ENCODE results near the gene CDC42BPA.

DNA sequence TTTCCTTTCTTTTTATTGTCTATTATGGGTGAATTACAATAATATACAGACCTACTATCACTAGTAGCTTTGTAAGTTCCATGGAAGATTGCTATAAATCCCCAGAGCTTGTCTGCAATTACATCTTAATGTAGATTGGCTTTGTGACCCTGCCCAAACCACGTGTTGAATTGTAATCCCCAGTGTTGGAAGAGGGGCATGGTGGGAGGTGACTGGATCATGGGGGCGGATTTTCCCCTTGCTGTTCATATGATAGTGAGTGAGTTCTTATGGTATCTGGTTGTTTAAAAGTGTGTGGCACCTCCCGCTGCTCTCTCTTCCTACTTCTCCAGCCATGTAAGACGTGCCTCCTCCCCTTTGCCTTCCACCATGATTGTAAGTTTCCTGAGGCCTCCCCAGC, 34.9 kb upstream of the CDC42BPA start:
- TF ChIP-seq, protein P1, sequence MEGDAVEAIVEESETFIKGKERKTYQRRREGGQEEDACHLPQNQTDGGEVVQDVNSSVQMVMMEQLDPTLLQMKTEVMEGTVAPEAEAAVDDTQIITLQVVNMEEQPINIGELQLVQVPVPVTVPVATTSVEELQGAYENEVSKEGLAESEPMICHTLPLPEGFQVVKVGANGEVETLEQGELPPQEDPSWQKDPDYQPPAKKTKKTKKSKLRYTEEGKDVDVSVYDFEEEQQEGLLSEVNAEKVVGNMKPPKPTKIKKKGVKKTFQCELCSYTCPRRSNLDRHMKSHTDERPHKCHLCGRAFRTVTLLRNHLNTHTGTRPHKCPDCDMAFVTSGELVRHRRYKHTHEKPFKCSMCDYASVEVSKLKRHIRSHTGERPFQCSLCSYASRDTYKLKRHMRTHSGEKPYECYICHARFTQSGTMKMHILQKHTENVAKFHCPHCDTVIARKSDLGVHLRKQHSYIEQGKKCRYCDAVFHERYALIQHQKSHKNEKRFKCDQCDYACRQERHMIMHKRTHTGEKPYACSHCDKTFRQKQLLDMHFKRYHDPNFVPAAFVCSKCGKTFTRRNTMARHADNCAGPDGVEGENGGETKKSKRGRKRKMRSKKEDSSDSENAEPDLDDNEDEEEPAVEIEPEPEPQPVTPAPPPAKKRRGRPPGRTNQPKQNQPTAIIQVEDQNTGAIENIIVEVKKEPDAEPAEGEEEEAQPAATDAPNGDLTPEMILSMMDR (conservative IDR thresholded peaks at IDR 0.05; ENCODE audit: low read depth, low read length): no peak
- TF ChIP-seq EZH2 (IDR thresholded peaks at IDR 0.05; ENCODE audit: low read length, unreplicated experiment): no peak
